Limb (tissue), 2 donors: Measurements from ENCODE around the gene SCYGR1.
"Not testable (repeated sequence)": the region's sequence is repeated elsewhere in the genome, so short reads cannot be mapped to it uniquely, and the experiment has no call there.

ENCODE experiments used
- DNase-seq, 2 donors: peaks; one replicate each; pipeline ENCODE4 v3.0.0-alpha.2; 2016; ENCODE audit errors: extremely low spot score in 2 of 2

SCYGR1 gene

DNA sequence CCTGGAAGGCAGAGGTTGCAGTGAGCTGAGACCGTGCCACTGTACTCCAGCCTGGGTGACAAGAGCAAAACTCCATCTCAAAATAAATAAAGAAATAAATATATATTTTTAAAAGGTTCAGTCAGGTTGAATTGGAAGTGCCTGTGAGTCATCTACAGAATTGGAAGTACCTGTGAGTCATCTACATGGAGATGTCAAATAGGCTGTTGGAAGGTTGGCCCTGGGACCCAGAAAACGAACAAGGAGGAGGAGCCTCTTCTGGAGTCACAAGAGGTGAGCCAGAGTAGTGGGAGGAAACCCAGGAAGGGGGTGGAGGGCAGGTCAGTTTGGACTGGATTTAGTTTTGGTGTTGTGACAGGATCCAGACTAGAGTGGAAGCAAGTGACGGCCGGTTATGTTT lies 15.2 kb upstream of the SCYGR1 start:
- DNase-seq: no peak

DNA sequence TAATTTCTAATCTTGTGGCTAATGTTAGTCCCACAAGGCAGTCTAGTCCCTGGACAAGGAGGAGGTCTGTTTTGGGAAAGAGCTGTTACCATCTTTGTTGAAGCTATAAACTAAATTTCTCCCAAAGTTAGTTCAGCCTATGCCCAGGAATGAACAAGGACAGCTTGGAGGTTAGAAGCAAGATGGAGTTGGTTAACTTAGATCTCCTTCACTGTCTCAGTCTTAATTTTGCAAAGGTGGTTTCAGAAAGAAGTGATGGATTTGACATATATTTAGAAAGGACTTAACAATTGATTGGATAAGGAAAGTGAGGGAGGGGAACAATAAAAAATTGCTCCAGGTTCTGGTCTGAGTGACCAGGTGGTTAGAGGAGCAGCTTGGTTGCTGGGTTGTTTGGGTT lies 14.6 kb upstream of the SCYGR1 start:
- DNase-seq: no peak

DNA sequence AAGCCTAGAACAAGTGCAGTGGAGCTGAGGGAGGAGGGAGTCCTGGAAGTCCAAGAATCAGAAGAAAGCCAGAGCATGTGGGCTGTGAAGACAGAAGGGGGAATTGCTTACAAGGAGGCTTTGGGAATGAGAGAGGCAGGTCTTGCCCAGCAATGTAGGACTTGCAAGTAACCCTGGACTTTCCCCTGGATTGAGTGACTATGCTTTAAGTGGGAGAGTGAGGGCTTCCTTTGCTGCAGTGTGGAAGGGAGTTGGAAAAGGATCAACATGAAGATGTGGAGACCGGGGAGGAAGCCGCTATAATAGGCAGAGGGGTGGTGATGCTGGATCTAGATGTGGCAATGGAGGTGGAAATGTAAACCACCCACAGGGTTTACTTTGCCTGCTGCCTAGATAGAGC lies 13.8 kb upstream of the SCYGR1 start:
- no peak for DNase-seq

DNA sequence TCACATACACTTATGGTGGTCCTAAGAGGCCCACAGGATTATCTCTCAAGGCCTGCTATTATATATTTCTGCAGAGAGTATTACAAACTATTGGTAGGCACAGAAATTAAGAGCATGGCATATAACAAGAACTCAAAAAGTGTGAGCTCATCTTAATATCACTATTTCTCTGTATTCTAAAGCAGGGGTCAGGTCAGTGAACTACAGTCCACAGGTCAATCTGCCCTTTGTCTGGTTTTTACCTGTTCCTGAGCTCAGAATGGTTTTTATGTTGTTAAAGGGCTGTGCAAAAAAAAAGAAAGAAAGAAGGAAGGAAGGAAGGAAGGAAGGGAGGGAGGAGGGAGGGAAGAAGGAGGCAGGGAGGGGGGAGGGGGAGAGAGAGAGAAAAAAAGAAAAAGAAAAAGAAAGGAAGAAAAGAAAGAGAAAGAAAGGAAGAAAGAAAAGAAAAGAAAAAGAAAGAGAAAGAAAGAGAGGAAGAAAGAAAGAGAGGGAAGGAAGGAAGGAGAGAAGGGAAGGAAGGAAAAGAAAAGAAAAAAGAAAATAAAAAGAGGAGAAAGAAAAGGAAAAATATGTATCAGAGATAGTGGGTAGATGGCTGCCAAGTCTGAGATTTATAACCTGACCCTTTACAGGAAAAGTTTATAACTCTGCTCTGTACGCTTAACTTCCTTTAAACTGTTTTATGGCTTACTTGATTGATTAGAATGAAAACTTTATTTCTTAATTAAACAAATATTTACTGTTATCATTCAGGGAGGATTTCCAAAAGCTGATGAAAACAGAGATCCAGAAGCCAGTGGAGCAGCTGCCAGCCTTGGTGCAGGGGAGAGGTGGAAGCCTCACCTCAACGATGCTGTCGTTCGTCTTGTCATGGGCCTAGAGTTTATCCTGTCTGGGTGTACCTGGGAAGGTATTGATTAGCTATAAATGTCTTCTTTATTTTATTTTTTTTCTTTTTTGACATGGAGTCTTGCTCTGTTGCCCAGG lies 11.2 kb upstream of the SCYGR1 start:
- DNase-seq: no peak

DNA sequence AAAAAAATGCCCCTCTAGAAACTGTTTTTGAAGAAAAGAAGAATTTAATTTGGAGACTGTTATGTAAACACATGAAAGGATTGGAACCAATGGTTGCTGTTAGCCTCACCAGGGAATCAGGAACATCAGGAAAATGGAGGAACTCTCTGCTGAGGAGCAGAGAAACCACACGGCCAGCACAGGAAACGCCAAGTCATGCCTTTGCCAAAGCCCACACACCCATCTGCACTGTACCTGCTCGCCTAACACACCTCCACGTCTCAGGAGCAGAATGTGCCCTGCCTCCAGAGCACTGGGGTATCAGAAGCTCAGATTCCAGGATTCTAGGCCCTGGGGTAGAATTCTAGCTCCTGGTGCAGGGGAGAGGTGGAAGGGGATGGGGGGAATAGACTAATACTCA lies 9.8 kb upstream of the SCYGR1 start:
- no peak for DNase-seq

DNA sequence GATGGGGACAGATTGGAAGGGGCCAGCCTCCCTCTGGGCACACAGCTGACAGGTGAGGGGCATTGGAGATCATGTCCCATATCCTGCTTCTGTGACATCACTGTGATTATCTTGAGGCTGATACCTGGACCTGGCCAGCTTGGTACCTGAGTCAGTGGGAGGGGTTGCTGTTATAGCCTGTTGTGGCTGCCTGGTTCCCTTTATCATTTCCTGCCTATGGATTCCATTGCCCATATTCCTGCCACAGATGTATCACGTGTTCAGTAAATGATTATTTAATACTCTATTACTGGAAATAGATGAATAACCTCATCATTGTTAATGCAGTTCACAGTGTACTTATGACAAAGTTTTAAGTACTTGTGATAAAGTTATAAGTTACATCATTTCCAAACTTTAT lies 7.8 kb upstream of the SCYGR1 start:
- no peak for DNase-seq

DNA sequence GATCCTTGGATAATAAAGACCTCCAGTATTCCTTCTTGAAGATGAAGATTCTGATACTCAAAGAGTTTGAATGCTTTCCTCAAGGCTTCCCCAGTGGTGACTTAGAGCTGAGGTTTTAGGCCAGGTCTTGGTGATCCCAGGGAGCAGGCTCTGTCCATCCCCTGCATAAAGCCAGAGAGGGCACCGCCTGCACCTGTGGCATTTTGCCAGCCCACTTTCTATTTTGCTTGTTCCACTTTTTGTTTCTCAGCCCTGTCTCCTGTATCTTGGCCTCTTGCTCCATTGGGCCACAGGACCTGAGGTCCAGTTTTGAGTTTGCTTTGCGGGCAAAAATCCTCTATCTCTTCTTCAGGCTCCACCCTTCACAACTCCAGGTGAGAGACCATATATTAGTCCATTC lies 6.7 kb upstream of the SCYGR1 start:
- DNase-seq: no peak

DNA sequence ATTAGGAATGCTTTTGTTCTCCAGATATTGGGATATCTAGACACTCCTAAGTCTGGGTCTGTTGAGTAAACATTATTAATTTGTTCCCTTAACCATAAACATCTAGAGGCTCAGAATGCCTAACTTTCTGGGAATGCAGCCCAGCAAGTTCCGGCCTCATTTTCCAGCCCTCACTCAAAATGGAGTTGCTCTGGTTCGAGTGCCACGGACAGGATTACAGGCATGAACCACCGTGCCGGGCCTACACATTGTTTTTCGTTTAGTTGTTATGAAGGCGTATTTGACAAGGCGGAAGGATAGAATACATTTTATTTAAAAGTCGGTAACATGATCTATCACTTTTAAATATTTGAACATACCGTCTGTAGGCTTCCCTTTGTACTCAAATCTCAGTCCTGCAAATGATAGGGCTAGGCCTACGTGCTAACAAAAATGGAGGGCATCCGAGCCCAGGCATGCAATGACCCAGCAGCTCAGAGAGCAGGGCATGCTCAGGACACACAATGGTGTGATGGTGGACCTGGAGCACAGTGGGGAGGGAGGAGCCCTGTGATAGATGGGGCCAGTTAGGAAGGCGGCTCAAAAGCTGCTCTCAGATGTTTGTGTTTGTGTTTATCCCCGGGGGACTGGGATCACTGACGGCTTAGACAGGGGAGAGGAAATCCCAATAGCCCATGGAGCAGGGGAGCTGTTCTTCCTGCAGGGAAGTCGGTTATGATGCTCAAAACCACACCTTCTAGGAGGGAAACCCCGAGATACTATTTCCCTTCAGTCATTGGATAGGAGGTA lies 2.9 kb upstream of the SCYGR1 start:
- no peak for DNase-seq

DNA sequence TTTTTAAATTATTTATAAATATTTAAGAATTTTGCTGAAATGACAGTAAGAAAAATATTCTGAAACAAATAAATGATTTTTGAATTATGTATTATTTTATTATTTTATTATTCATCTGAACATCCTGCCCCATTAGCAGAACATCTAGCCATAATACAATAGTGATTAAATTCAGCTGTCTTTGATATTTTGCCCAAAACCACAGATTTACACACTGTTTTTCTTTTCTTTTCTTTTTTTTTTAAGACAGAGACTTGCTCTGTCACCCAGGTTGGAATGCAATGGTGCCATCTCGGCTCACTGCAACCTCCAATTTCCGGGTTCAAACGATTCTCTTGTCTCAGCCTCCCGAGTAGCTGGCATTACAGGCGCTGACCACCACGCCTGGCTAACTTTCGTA lies 1.9 kb upstream of the SCYGR1 start:
- no peak for DNase-seq

DNA sequence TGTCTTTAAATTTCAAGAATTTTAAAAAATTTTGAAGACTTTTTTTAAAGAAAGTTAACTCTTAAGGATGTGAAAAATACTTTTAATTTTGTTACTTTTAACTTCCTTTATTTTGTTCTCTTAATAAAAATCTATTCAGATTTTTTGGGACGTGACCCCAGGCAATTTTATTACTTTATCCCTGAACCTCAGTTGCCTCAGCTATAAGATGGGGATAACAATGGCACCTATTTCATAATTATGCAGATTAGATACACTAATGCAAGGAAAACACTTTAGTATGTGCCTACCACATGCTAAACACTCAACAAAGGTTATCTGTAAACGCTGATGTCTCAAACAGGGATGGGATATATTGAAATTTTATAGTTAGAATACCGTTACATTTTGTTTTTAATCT lies 1.5 kb upstream of the SCYGR1 start:
- no peak for DNase-seq

DNA sequence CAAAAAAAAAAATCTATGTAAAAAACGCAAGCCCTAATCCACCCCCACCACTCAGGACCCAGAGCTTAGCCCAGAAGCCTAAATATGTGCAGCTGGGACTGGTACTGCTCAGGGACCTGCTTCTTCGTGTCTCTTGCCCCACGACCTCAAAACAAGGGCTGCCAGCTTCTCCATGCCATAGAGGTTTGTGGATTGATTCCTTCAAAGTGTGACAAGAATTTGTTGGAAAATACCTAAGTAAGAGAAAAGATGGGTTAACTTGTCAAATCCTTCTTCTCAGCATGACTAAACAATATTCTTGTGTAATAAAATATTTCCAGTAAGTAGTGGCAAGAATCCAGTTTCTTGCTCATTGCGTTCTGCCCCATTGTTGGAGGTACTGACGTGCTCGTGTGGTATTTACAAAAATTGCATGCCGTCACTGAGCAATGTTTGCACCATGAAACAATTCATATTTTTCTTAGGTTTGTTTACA lies 825 bp upstream of the SCYGR1 start:
- no peak for DNase-seq

DNA sequence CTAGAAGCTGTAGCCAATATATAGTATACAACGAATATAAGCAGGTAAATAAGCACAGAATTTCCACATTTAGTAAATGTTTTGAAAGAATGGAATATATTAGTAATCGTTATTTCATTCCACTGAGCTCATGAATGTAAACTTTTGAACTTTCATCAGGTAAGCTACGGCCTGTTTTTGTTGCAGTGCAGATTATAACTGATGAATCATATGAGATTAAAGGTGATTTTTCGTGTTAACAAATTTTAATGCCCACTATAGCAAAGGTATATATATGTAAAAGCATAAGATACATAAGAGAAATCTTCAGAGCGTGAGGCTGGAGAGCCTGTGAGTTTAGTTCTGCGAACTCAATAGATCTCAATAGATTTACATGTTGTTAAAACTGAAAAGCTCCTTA lies 1.1 kb downstream of the SCYGR1 start:
- DNase-seq: no peak

DNA sequence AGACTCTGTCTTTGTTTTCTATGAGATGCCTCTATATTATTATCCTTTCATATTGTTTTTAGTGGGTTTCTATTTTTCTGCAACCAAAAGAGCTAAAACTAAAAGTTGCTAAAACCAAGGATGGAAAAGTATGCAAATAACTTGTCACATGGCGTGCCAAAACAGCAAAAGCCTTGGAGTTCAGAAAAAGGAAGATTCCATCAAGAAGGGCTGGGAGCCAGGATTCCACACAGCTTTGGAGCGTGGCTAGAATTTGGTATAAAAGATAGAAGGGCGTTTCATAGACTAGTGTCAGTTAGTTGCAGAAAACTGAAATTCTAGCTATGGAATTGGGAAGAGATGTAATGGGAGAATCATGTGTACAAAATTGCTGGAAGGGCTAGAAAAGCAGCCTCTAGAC lies 4.1 kb downstream of the SCYGR1 start:
- DNase-seq: no peak

DNA sequence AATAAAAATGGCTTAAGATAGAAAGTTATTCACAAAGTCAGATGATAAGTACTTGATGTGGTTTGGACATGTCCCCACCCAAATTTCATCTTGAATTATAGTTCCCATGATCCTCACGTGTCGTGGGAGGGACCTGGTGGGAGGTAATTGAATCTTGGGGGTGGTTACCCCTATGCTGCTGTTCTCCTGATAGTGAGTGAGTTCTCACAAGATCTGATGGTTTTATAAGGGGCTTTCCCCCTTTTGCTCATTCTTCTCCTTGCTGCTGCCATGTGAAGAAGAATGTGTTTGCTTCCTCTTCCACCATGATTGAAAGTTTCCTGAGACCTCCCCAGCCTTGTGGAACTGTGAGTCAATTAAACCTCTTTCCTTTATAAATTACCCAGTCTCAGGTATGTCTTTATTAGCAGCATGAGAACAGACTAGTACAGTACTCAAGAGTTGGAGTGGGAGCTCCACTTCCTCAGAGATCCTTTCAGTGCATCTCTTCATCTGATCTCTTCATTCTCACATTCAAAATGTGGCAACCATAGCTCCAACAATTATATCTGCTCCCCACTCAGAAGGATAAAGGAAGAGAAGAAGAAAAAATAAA lies 5.4 kb downstream of the SCYGR1 start:
- not testable (repeated sequence) for DNase-seq

DNA sequence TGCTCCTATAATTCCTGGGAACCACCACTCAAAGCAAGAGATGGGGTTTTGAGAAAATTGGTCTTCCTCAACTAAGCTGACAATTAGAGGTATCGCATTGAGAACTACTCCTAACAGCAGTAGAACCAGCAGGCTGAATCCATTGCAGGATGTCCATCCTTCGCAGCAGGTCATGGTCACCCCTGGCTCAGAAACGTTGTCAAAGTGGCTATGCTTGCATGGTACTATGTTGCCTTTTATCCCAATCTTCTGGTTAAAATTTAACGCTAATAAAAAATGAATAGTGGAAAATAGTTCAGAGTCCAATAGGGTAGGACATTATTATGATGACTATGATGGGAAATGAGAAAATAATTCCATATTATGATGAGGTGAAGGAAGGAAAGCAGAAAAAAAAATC lies 8.7 kb downstream of the SCYGR1 start, which contains the start of gene TM4SF20:
Gene TM4SF20, minus strand, starts transcription at position 212 of the 400 bp plus-strand sequence. Its CDS starts 38 bp downstream, at position 174.
- DNase-seq: no peak

DNA sequence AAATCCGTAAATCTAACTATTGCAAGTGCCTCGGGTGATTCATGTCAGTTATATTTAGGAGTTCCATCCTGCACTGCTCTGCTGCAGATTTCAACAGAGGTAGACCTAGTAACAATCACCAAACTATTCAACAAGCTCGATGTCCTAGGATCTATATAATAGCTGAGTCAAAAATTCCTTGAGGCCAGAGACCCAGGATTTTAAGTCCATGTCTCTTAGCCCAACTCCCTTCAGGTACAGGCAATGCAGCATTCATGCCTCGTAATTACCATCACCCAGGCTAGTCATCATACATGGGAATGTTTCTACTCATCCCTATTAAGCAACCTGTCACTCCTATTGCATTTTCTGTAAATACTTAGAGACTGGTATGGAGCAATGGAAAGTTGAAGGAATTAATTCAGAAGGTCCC lies 9.4 kb downstream of the SCYGR1 start:
- DNase-seq: no peak

DNA sequence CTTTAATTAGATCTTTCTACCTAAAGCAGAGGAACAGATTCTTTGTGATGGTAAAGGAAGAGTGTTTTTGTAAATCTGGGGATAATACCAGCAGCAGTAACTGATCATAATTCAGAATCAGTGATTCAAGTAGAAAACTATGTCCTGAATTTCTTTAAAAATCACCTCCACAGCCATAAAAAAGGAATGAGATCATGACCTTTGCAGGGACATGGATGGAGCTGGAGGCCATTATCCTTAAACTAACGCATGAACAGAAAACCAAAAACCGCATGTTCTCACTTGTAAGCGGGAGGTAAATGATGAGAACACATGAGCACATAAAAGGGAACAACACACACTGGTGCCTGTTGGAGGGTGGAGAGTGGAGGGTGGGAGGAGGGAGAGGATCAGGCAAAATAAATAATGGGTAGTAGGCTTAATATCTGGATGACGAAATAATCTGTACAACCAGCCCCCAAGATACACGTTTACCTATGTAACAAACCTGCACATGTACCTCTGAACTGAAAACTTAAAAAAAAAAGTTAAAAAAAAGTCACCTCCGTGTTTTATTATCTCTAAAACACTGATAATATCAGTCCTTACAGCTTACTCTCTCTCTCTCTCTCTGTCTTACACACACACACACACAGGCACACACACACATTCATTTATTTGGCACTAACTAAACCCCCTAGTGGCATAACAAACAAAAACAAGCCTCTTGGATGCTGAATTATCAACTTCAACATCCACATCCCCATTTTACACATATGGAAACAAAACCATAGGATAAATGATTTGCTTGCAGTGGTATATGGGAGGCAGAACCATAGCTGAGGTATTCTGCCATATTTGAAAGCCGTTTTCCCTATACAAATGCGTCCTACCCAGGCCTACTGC lies 10.0 kb downstream of the SCYGR1 start:
- DNase-seq: no peak

DNA sequence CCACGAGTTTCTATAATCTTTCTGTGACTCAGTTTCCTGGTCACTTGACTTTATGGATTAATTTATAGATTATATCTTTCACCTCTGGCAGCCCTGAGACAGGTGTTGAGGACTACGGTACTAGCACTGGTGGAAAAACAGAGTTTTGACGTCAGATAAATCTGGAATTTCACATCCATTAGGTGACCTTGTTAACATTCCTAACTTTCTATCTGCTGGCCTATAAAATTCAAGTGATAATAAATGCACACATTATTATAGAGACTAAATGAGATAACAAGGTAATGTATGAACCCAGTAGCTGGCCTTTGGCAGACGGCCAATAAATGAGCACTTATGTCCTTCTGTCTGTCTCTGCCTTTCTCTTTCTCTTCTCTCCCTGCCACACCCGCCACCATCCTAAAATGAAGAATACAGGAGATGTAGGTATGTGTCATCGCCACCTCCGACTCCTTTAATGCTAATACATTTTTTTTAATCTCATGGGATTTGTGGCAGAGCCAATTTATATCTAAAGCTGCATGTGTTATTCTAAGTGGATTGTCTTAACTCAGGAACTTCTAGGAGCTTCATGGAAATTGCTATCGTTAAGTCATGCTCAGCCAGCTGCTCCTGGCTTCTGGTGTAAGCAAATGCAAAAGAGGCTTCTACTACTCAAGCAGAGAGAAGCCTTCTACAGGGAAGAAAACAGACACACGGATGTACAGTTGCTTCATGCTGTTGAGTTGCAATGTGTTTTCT lies 10.9 kb downstream of the SCYGR1 start:
- no peak for DNase-seq

DNA sequence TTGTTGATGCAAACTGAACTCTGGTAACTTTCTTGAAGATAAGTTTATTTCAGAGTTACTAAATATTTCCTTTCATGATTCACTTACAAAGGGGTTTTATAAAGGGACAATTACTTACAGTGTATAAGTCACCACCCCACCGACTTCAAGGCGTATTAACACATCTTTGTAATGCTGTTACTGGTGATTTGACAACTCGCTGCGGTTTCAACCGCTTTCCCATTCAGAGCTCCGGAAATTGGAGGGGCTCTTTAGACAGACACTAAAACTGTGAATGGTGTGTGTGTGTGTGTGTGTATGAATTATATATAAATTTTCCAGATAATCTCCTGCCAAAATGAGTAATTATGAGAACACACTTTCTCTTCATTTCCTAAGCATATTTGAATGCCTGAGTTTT lies 13.6 kb downstream of the SCYGR1 start:
- no peak for DNase-seq

DNA sequence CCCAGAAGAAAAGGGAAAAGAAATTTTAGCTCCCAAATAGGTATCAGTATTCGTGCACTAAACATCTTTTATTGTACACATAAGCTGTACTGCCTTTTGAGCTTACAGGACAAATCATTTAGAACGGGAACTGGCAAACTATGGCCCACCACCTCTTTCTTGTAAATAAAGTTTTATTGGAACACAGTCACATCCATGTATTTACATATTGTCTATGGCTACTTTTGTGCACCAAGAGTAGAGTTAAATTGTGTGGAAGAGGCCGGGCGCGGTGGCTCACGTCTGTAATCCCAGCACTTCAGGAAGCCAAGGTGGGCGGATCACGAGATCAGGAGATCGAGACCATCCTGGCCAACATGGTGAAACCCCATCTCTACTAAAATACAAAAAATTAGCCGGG lies 14.4 kb downstream of the SCYGR1 start:
- no peak for DNase-seq
